Renal cortical epithelial cell (primary cell): ENCODE data around the gene ARNT2. TPM values are rescaled to one million over a fixed set of nuclear protein-coding genes. Genes with fewer than 3 reads are reported as not detected.

Experiments
- total RNA-seq: library from RNA; depleted of rRNA; stranded (reverse); fragments of >200 nt; gene quantifications from 2 replicates; pipeline ENCODE4 v1.2.3, GENCODE V29; 2014

Gene ARNT2
- total RNA-seq, 1 donor from 2014 or later: 20.8 TPM

Other genes with a start within 250 kb of the ARNT2 start
- gene CTXND1, start 152.2 kb upstream of the ARNT2 start, total RNA-seq: not detected in 2 replicates